Ascending aorta (tissue), 2 donors: Measurements from ENCODE around the gene DPM2. TPM values are rescaled to one million over a fixed set of nuclear protein-coding genes. Genes with fewer than 3 reads are reported as not detected.

Experiments
- DNase-seq, 2 donors: peaks; one replicate each; pipeline ENCODE4 v3.0.0-alpha.2; 2019; ENCODE audit warnings: low spot score in 2 of 2
- H3K27ac ChIP-seq, 2 donors: fragments of 200-600 bp; sonication (generic); one replicate each; pipeline ENCODE4 v1.5.1; 2016 to 2017; ENCODE audit warnings: mild to moderate bottlenecking in 1 of 2
- H3K27me3 ChIP-seq: fragments of 200-600 bp; sonication (generic); one replicate; pipeline ENCODE4 v1.5.1; 2017
- H3K36me3 ChIP-seq, 2 donors: fragments of 200-600 bp; sonication (generic); one replicate each; pipeline ENCODE4 v1.5.1; 2016
- H3K4me1 ChIP-seq, 2 donors: fragments of 200-600 bp; sonication (generic); one replicate each; pipeline ENCODE4 v1.5.1; 2016 to 2017; ENCODE audit warnings: mild to moderate bottlenecking in 1 of 2
- H3K4me3 ChIP-seq, 2 donors: fragments of 200-600 bp; sonication (generic); one replicate each; pipeline ENCODE4 v1.5.1; 2016 to 2017; ENCODE audit warnings: mild to moderate bottlenecking in 1 of 2
- H3K9me3 ChIP-seq, 2 donors: fragments of 200-600 bp; sonication (generic); one replicate each; pipeline ENCODE4 v1.5.1; 2016
- intact Hi-C: fragments of 100-400 bp; cut with DNase I; formaldehyde crosslinking; loops from one replicate; pipeline ENCODE4 v1.15.1; 2023
- total RNA-seq: library from RNA; depleted of rRNA; stranded (reverse); fragments of >200 nt; gene quantifications from one replicate; pipeline ENCODE4 v1.1.0, GENCODE V29; 2016
- TF ChIP-seq, protein P1 (sequence below), 3 experiments: fragments of 200-600 bp in 2 of 3; fragments of 450-650 bp in 1 of 3; sonication (generic) in 2 of 3; IDR thresholded peaks; one replicate each; pipeline ENCODE4 v1.5.1; 2016 to 2019; ENCODE audit warnings: antibody characterized with exemption in 3 of 3, mild to moderate bottlenecking in 1 of 3, moderate library complexity in 1 of 3

DPM2 gene
- total RNA-seq, 1 donor from 2014 or later: 18.2 TPM

- peaks cover 20 to 25% of the 10 kb centered on the region in 2 donors for H3K36me3 ChIP-seq
- peak within 1 kb of the TSS; percentile 83 to 100 for H3K4me3 ChIP-seq
- H3K27ac ChIP-seq: peak within 1 kb of the TSS; percentile 95 to 99
- no peaks in the 10 kb centered on the region for H3K9me3 ChIP-seq
- DNase-seq: peak in 1 of 2 donors; percentile 83
- intact Hi-C loops: no loop called here
- no peaks in the 10 kb centered on the region for H3K27me3 ChIP-seq
- H3K4me1 ChIP-seq: peaks cover 23 to 42% of the 10 kb centered on the region in 2 donors
- TF ChIP-seq, protein P1, sequence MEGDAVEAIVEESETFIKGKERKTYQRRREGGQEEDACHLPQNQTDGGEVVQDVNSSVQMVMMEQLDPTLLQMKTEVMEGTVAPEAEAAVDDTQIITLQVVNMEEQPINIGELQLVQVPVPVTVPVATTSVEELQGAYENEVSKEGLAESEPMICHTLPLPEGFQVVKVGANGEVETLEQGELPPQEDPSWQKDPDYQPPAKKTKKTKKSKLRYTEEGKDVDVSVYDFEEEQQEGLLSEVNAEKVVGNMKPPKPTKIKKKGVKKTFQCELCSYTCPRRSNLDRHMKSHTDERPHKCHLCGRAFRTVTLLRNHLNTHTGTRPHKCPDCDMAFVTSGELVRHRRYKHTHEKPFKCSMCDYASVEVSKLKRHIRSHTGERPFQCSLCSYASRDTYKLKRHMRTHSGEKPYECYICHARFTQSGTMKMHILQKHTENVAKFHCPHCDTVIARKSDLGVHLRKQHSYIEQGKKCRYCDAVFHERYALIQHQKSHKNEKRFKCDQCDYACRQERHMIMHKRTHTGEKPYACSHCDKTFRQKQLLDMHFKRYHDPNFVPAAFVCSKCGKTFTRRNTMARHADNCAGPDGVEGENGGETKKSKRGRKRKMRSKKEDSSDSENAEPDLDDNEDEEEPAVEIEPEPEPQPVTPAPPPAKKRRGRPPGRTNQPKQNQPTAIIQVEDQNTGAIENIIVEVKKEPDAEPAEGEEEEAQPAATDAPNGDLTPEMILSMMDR (IDR thresholded peaks at IDR 0.05): peak in 1 of 3 experiments; percentile 10
Measured at GRCh38 chr9:127899128-127899943, 38.3 kb downstream of the DPM2 start, which contains the start of gene ST6GALNAC6. ST6GALNAC6 (minus strand) TSS chr9:127899603; CDS start chr9:127897981, 1,622 bp downstream.

DNA sequence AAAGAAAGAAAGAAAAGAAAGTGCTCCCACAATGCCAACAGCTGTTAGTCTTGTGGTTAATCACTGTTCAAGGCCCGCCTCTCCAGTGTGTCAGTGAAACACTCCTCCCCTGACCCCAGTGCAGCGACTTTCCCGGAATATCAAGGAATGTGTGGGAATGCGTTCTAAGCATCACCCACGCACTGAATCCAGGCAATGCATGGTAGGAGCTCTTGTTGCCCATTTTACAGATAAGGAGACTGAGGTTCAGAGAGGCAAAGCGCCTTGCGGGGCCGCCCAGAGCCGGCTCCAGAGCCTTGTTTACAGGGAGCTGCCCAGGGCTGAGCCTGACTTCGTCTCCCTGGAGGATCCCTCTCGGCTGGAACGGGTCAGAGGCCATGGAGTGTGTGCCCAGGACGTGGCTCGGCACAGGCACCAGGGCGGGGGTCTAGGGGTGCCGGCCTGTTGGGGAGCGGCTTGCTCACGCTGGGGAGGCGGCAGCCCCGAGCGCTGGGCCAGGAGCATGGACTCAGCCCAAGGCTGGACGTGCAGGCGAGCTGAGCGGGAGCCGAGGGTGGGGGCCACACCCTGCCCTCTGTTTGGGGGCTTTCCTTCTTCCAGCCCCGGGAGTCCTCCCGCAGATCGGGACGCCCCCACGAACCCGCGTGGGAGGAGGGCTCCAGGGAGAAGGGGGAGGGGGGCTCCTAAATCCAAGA, 39.1 kb downstream of the DPM2 start:
- H3K4me1 ChIP-seq: peaks cover 20 to 34% of the 10 kb centered on the region in 2 donors
- peaks cover 27 to 33% of the 10 kb centered on the region in 2 donors for H3K36me3 ChIP-seq
- no peaks in the 10 kb centered on the region for H3K27me3 ChIP-seq
- TF ChIP-seq, protein P1 (IDR thresholded peaks at IDR 0.05): no peak
- H3K27ac ChIP-seq: peak overlapping the region; percentile 95 to 99
- intact Hi-C loops: no loop called here
- peak overlapping the region; percentile 83 to 100 for H3K4me3 ChIP-seq
- no peaks in the 10 kb centered on the region for H3K9me3 ChIP-seq
- DNase-seq: peak in 1 of 2 donors; percentile 86

DNA sequence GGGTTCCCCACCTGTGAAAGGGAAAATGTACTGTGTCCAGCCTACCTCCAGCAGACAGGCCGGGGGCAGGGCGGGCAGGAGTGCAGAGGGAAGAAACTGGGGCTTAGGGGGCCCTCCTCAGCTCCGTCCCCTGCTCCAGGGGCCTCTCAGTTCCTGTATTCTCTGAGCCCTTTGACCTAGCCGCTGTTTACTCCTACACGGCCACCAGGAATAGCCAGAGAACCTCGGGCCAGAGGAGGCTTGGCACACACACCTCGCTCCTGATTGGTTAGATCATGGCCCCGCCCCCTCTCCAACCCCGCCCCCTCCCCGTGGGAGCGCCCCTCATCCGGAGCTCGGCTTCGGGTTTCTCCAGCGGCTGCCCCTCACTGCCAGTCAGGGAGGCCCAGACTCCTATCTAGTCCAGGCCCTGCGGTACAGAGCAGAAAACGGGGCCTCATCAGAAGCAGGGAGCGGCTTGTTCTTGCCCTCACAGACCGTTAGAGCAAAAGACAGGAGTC, 40.4 kb downstream of the DPM2 start:
- no peaks in the 10 kb centered on the region for H3K27me3 ChIP-seq
- H3K27ac ChIP-seq: peak overlapping the region; percentile 95 to 99
- peak overlapping the region; percentile 83 to 100 for H3K4me3 ChIP-seq
- H3K4me1 ChIP-seq: peaks cover 14 to 29% of the 10 kb centered on the region in 2 donors
- H3K9me3 ChIP-seq: no peaks in the 10 kb centered on the region
- DNase-seq: peak in 1 of 2 donors; percentile 92
- intact Hi-C loops: loop anchor here (1.0 to 2.0 kb wide), 2 partner anchors 20 kb away; partner anchors contain the start of genes AK1 and ST6GALNAC4
- H3K36me3 ChIP-seq: peaks cover 38 to 44% of the 10 kb centered on the region in 2 donors
- TF ChIP-seq, protein P1 (IDR thresholded peaks at IDR 0.05): no peak

GRCh38 chr9:127896395-127897192, 41.1 kb downstream of the DPM2 start:
- Histone ChIP-seq H3K36me3 (peaks cover 42 to 51% of the 10 kb centered on the region in 2 donors), H3K4me1 (peaks cover 14 to 29% of the 10 kb centered on the region in 2 donors), H3K4me3 (peak overlapping the region; percentile 83 to 100), H3K27ac (peak overlapping the region; percentile 95 to 99), H3K9me3 (no peaks in the 10 kb centered on the region), H3K27me3 (no peaks in the 10 kb centered on the region)
- intact Hi-C loops: loop anchor here (1.0 to 2.0 kb wide), 2 partner anchors 20 to 21 kb away; partner anchors contain the start of genes AK1 and ST6GALNAC4
- TF ChIP-seq, protein P1 (IDR thresholded peaks at IDR 0.05): no peak
- no peak for DNase-seq

DNA sequence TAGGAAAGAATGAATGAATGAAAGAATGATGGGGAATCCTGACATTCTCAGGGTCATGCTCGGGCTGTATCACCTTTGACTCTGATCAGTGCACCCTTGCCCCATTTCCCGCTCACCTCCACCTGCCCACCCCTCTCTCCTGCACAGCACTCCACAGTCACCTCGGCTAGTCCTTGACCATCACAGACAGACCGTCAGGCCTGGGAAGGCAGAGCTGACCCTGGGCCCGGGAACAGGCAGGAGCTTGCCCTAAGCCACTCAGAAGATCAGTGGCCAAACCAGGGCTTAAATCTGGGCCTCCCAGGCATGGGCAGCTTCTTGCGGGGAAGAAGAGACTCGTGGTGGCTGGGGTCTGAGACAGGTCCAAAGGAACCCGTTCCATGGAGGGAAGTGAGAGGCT, 41.8 kb downstream of the DPM2 start:
- Histone ChIP-seq H3K4me3 (no peak overlapping the region), H3K9me3 (no peaks in the 10 kb centered on the region), H3K4me1 (peaks cover 14 to 26% of the 10 kb centered on the region in 2 donors), H3K36me3 (peaks cover 48 to 58% of the 10 kb centered on the region in 2 donors), H3K27ac (peak overlapping the region in 1 of 2 donors; percentile 99), H3K27me3 (no peaks in the 10 kb centered on the region)
- no peak for DNase-seq
- TF ChIP-seq, protein P1 (IDR thresholded peaks at IDR 0.05): no peak
- intact Hi-C loops: loop anchor here (2.0 kb wide), 1 partner anchor 19 kb away; the partner anchor contains the start of gene AK1
